Measurements from ENCODE around the gene TBC1D8. TPM values are rescaled to one million over a fixed set of nuclear protein-coding genes. Genes with fewer than 3 reads are reported as not detected.

The TBC1D8 gene
- total and polyA plus RNA-seq, 4 donors, result 10.4 to 38.6 (median 13.4) TPM

- no peaks in the 10 kb centered on the region for H3K27me3 ChIP-seq (ENCODE audit: control insufficient read depth in 4 of 4, insufficient read depth in 4 of 4, low read length in 3 of 4)
- no peak for DNase-seq (ENCODE audit: low spot score)
- peak overlapping the region; percentile 40 to 76 for H3K27ac ChIP-seq (ENCODE audit: low read depth in 1 of 2, low read length in 2 of 2)
- H3K36me3 ChIP-seq (ENCODE audit: control insufficient read depth in 4 of 4, insufficient read depth in 3 of 4, low read depth in 1 of 4, low read length in 3 of 4), result peaks cover 0 to 2% (median 0%) of the 10 kb centered on the region in 4 donors
- TF ChIP-seq REST (IDR thresholded peaks at IDR 0.05) (no peak), FOXA1 (IDR thresholded peaks at IDR 0.05) (no peak), YY1 (IDR thresholded peaks at IDR 0.05) (peak; percentile 45), RAD21 (IDR thresholded peaks at IDR 0.05) (peak in 1 of 2 donors; percentile 40), EGR1 (IDR thresholded peaks at IDR 0.05; ENCODE audit: low read depth in 2 of 2) (no peak), HNF4A (conservative IDR thresholded peaks at IDR 0.05) (peak in 1 of 2 donors; percentile 23), TAF1 (conservative IDR thresholded peaks at IDR 0.05) (no peak), SP1 (IDR thresholded peaks at IDR 0.05) (peak; percentile 23), RXRA (IDR thresholded peaks at IDR 0.05) (peak in 1 of 2 donors; percentile 39), ATF3 (IDR thresholded peaks at IDR 0.05) (no peak)
- no peaks in the 10 kb centered on the region for H3K9me3 ChIP-seq (ENCODE audit: control insufficient read depth in 4 of 4, low read length in 3 of 4)
- peaks cover 3 to 23% (median 12%) of the 10 kb centered on the region in 4 donors for H3K4me1 ChIP-seq (ENCODE audit: control insufficient read depth in 4 of 4, insufficient read depth in 4 of 4, low read length in 3 of 4)
- 67% methylated on average over 4 of the region's 4 CpGs for WGBS
- no peak overlapping the region for H3K9ac ChIP-seq (ENCODE audit: low read depth in 1 of 2, low read length in 2 of 2)
- H3K4me3 ChIP-seq (ENCODE audit: low read depth in 1 of 3, low read length in 3 of 3), result no peak overlapping the region
These were observed 86.2 kb downstream of the TBC1D8 start for GRCh38 chr2:101064868-101065549.

DNA sequence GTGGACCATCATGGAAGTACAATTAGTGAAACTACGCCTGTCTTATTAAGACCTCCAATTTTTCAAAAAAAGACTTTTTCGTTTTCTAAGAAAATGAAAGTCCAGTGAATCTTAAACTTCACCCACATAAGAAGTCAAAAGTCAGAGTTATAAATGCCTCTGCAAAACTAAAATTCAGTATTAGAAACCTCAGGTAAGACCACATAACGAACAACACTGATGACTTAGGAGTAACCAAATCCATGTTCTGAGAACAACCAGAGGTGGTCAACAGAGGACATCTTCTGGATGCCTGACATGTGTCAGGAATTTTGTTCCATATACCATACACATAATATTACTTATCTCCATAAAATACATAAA lies 86.7 kb downstream of the TBC1D8 start:
- H3K4me3 ChIP-seq (ENCODE audit: low read depth in 1 of 3, low read length in 3 of 3), result no peak overlapping the region
- WGBS, result 94% methylated on average over 3 of the region's 3 CpGs
- H3K4me1 ChIP-seq (ENCODE audit: control insufficient read depth in 4 of 4, insufficient read depth in 4 of 4, low read length in 3 of 4), result peaks cover 3 to 23% (median 12%) of the 10 kb centered on the region in 4 donors

More for the DNA sequence above, 86.7 kb downstream of the TBC1D8 start:
- Histone ChIP-seq H3K9me3 (ENCODE audit: control insufficient read depth in 4 of 4, low read length in 3 of 4) (no peaks in the 10 kb centered on the region), H3K36me3 (ENCODE audit: control insufficient read depth in 4 of 4, insufficient read depth in 3 of 4, low read depth in 1 of 4, low read length in 3 of 4) (peaks cover 0 to 2% (median 0%) of the 10 kb centered on the region in 4 donors), H3K27me3 (ENCODE audit: control insufficient read depth in 4 of 4, insufficient read depth in 4 of 4, low read length in 3 of 4) (no peaks in the 10 kb centered on the region), H3K27ac (ENCODE audit: low read depth in 1 of 2, low read length in 2 of 2) (peak overlapping the region; percentile 6 to 20), H3K9ac (ENCODE audit: low read depth in 1 of 2, low read length in 2 of 2) (no peak overlapping the region)
- DNase-seq (ENCODE audit: low spot score), result no peak
- TF ChIP-seq RAD21 (IDR thresholded peaks at IDR 0.05), result no peak
- no peak for TF ChIP-seq SP1 (IDR thresholded peaks at IDR 0.05)
- no peak for TF ChIP-seq TAF1 (conservative IDR thresholded peaks at IDR 0.05)
- TF ChIP-seq YY1 (IDR thresholded peaks at IDR 0.05), result no peak
- no peak for TF ChIP-seq FOXA2 (IDR thresholded peaks at IDR 0.05)
- no peak for TF ChIP-seq EGR1 (IDR thresholded peaks at IDR 0.05; ENCODE audit: low read depth in 2 of 2)
- no peak for TF ChIP-seq CTCF (IDR thresholded peaks at IDR 0.05; ENCODE audit: low read depth, low read length, missing input control)
- TF ChIP-seq ATF3 (IDR thresholded peaks at IDR 0.05), result no peak
- no peak for TF ChIP-seq MAX (IDR thresholded peaks at IDR 0.05)
- TF ChIP-seq HNF4A (conservative IDR thresholded peaks at IDR 0.05), result no peak
